Subcutaneous adipose tissue (tissue), 4 donors: ENCODE data around the gene SPOCK1. TPM values are rescaled to one million over a fixed set of nuclear protein-coding genes. Genes with fewer than 3 reads are reported as not detected.

Experiments used
- CTCF ChIP-seq: fragments of 450-650 bp; IDR thresholded peaks from one replicate; pipeline ENCODE4 v1.5.1; 2016; ENCODE audit warnings: low read depth, mild to moderate bottlenecking, control low read depth, antibody characterized with exemption, moderate library complexity
- small RNA-seq: library from RNA; depleted of rRNA; stranded (forward); fragments of <200 nt; gene quantifications from one replicate; pipeline ENCODE3, GENCODE V24; 2016
- total RNA-seq, 4 donors: library from RNA; depleted of rRNA; stranded (reverse); fragments of >200 nt; gene quantifications; one replicate each; pipeline ENCODE4 v1.1.0, GENCODE V29; 2016

The SPOCK1 gene
- total RNA-seq, 4 donors from 2014 or later, result 55.2 to 84.6 (median 70.1) TPM

DNA sequence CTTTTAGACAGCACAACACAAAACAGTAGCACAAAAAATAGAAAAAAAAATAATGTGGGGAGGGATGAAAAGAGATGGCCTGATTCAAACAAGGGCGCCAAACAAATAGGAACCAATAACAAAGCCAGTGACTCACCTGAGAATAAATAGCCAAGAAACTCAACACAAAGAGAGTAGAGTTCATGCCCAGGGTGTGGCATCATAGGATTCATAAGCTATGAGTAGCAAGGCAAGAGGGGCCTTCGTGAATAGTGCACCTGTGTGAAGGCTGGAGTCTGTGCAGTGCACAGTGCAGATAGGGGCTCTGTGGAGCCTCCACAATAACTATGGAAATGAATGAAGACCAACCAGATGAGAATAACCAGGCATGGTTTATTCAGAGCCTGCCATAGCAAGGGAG lies 541.7 kb downstream of the SPOCK1 start:
- TF ChIP-seq CTCF, result no peak

DNA sequence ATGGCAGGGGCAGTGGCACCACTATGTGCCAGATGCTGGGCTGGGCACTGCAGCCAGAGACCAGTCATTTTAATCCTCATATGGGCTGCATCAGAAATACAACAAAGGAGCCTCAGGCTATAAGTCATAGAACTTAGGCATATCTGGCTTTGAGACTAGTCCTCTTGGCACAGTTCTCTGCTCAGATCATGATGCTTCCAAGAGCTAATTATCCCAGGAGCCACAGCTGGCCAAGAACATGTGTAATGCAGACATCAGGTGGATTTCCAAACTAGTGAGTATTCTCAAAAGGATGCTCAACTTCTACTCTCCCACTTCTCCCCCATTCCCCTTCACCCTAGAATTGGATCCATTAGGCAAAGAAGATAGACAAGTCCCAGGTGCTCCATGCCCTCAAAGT lies 571.6 kb downstream of the SPOCK1 start:
- TF ChIP-seq CTCF, result no peak

DNA sequence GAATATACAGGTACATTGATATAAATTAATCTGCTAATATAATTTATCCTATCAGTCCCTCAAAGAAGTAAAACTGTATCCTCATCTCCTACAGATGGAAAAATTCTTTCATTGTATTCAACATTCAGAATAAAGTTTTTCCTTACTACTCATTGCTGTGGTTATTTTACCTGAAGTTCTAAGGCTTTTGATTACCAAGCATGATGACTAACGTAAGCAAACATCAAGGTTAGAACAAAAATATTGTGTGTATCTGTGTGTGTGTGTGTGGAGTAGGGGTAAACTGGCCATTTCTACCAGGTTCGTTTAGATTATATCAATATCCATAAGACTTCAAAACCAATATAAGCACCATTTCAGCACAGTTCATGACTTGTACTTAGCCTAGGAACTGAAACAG lies 573.1 kb downstream of the SPOCK1 start:
- TF ChIP-seq CTCF, result no peak

Small RNAs within 50 kb of the gene (small RNA-seq; reads per million reads assigned to genes)
- not detected for gene RNA5SP193

Other genes with a start within 250 kb of the SPOCK1 start
- 10 to 100 TPM in 2 of 4 donors, 1 to 10 TPM in 2; 3.1 to 18.5 (median 7.2) TPM for gene KLHL3, start 236.8 kb upstream of the SPOCK1 start, total RNA-seq